GM10847 (cell line): ENCODE data around the gene RHBDL1.

Source experiments
- POLR2A ChIP-seq: IDR thresholded peaks from 2 replicates; pipeline ENCODE4 v1.6.1; 2011; ENCODE audit not compliant: insufficient read length; ENCODE audit errors: extremely low read depth

The RHBDL1 gene

DNA sequence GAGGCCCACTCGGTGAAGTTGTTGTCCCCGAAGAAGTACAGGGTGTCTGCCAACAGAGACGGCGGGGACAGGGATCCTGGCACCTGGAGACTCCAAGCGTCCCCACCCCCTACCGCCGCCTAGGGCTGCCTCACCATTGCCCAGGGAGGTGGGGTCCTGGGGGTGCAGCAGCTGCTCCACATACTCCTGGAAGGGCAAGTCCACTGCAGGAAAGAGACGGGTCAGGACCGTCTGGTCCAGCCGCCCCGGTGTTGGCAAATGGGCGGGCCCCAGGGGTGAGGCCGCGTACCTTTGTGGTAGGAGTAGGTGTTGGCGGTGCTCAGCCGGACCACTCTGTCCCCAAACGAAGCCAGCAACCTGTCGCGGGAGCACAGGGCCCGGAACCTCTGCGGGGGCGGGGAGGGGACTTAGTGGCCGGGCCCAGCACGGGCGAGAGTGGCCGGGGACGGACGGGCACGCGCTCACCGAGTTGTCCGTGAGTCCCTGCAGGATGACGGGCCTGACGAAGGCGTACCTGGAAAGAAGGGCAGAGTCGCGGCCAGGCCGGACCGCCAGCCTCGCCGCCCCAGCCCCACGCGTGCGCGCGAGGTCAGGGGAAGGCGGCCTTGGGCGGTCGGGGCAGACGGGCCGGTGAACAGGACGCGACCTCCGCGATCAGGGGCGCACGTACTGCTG, 8.1 kb downstream of the RHBDL1 start:
- no peak for TF ChIP-seq POLR2A

GRCh38 chr16:684071-684794, 8.8 kb downstream of the RHBDL1 start, which contains the start of gene JMJD8:
Gene JMJD8 (minus strand): TSS chr16:684334. CDS start chr16:684319, 15 bp downstream.
- TF ChIP-seq POLR2A: peak; percentile 90

DNA sequence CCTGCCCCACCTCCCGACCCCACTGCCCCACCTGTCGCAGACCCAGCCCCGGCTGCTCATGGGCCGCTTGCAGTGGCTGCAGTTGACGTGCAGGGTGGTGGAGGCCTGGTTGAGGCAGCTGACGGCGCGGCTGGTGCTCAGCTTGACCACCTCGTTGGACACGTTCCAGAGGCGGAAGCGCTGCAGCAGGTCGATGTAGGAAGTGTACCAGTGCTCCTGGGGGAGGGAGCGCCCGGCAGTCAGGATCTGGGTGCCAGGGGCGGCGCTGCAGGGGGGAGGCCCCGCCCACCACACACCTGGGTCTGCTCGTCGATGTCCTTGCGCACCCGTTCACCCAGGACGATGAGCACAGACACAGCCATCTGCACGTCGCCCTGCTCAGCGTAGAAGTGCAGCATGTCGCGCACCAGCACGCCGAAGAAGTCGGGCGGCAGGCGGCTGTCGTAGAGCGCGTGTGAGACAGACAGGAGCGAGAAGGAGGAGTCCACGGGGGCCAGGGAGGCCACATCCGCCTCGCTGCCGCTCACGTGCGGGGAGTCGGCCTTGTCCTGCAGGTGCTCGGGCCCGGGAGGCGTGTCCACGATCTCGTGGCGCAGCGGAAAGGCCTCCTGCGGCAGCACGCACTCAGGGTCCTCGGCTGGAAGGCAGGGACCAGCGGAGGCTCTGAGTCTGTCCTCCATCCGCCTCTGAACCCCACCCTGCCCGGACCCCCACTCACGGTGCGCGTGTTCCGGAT, 9.7 kb downstream of the RHBDL1 start:
- TF ChIP-seq POLR2A: no peak

GRCh38 chr16:685967-686366, 10.5 kb downstream of the RHBDL1 start:
- no peak for TF ChIP-seq POLR2A

DNA sequence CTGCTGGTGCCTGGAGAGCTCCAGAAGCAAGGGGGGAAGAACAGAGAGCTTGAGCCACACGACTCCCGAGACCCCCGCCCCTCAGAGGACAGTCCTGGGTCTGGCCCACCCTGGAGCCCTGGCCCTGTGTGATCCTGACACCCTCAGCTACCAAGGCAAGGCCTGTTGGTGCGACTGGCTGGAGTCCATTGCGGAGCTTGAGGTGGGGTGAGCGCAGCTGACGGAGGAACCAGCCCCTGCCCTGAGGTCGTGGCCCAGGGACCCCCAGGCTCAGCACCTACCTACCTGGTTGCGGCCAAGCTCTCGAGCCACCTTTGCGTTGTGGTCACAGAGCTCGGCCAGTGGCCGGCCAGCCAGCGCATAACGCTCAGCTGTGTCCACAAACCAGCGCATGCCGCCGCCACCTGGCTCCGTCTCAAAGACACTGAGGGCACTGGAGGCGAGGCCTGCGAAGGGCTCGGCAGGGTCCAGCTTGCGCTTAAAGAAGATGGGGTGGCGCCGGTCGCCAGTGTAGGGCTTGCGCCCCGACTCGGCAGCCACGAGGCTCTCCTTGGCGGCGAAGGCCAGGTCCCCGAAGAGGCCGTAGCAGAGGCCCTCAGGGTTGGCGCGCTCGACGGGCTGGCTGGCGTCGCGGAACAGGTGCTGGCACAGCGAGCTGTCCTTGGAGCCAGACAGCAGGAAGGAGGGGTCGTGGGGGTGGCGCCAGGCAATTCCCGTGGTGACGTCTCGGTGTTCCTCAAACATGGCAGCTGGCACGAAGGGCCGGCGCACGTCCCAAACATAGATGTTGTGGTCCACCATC, 11.2 kb downstream of the RHBDL1 start:
- no peak for TF ChIP-seq POLR2A

DNA sequence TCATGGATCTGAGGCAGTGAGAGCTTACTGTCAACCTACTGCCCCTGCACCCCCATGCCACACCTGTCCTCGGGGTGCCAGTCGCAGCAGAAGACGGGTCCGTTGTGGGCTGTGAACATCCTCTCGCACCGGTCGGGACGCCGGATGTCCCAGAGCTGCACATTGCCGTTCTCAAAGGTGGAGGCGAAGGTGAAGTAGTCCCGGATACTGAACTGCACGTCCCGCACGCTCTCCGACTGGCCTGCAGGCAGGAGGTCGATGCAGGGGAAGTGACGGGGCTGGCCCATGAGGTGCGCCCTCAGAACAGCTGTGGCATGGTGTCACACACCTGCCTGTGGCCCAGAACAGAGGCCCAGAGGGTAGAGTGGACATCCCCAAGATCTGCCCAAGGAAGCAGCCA, 12.0 kb downstream of the RHBDL1 start:
- TF ChIP-seq POLR2A: no peak

DNA sequence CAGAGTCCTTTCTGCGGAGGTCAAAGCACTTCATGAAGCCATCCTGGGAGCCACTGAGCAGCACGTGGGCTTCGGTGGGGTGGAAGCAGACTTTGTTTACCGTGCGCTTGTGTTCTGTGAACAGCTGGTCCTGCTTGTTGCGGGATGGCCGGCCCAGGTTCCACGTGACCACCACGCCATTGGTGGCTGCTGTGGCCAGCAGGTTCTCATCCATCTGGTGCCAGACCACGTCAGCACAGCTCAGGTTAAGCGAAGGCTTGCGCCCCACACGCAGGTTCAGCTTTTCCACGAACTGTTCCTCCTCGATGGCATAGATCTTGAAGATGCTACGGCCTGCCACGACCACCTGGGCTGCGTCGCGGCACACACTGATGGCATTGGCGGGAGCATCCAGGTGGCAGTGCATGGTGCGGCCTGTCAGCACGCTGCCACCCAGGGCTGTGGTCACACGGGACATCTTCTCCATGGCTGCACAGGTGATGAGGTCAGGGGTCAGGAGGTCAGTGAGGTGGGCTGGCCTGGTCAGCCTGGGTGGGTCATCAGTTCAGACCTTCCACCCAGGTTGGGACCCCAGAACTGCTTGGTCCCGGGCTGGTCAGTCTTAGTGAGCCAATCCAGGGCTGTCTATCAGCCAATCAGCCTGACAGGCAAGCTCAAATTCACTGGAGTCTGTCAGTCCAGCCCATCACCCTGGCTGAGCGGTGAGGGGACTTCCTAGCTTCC, 13.9 kb downstream of the RHBDL1 start:
- TF ChIP-seq POLR2A: no peak

DNA sequence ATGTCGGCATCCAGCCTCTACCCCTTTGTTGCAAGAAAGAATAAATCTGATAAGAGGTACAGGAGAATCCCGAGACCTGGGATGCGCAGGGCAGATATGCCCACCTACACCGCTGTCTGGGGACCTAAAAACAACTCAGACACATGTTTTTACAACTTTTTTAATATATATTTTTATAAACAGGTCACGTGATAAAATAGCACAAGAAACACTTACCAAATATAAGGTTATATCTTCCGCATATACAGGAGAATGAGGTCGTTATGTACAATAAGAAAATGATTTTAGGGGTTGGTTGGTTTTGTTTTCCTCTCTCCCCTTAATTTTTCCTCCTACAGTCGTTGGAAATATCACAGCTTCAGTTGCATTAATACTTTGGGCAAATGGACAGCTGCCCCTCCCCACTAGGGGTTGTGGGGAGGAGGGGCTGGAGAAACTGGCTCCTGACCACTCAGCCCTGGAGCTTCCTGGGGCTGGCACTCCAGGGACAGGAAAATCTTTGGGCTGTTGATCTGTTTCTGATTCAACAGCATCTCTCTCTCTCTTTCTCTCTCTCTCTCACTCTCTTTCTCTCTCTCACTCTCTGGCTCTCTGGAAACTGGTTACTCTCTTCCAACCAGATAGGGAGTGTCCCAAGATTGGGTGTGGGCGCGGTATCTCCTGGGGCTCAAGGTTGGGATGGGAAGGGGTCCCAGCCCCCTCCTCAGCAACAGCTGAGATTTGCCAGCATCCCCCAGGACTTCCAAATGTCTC, 17.1 kb downstream of the RHBDL1 start:
- TF ChIP-seq POLR2A: no peak

- TF ChIP-seq POLR2A: no peak
Measured at GRCh38 chr16:693364-693763, 17.9 kb downstream of the RHBDL1 start.

DNA sequence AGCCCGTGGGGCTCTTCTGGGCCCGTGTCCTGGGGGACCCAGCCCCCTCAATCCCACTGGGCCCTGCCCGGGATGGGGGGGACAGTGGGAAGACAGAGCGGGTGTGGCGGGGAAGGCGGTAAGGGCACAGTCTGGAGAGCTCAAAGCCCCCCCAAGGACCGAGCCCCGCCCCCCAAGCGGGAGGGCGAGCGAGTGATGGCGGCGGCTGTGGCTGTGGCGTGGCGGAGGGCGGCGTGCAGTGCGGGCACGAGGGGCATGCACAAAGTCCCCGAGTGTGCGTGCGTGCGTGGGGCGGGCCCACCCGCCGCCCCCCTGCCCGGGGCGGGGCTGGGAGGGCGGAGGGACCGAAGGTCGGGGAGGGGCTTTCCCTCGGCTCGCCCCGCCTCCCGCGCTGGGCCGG, 18.3 kb downstream of the RHBDL1 start:
- no peak for TF ChIP-seq POLR2A

DNA sequence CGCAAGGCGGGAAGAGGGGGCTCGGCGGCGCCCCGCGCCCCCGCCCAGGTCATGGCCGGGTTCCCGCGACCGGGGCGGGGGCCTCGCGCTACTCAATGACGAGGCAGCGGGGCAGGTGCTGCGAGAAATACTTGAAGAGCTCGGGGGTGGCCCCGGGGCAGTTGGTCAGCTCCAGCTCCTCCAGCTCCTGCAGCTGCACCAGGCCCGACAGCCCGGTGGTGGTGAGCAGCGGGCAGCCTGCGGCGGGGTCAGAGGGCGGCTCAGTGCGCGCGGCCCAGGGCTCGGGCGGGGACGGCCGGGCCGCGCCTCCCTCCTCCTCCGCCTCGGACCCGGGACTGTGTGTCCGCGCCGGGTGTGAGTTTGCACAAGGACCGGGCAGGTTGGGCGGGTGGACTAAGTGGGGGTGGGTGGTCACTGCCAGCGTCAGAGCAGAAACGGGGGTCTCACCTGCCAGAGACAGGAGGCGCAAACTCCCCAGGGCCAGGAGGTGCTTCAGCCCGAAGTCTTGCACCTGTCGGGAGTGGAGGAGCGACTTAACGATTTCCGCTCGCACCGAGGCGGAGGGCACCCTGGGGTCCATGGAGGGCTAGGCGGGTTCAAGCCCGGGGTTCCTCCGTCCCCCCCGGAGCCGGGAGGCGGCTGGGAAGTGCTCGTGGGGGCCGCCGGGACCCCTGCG, 18.9 kb downstream of the RHBDL1 start:
- TF ChIP-seq POLR2A: no peak

DNA sequence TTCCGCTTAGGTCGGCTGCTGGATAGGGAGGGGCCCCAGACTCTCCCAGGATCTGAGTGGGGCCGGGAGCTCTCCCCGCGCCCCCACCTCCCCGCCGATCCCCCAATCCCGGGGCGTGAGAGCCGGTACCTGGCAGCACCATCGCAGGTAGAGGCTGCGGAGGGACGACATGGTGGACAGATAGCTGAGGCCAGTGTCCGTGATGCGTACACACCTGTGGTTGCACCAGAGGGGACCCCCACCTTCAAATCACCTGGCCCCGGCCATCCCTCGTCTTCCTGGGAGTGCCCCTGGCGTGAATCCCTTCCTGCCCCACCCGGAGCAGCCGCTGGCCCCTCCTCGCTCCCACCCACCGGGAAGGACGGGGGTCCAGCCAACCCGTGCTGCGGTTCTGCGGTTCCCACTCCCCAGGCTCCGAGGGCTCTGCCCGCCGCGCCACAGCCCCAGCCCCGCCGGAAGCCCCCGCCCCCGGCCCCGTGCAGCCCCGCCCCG, 19.4 kb downstream of the RHBDL1 start:
- TF ChIP-seq POLR2A: no peak
